Suprapubic skin (tissue), 4 donors: ENCODE results near the gene PRKCE. TPM values are rescaled to one million over a fixed set of nuclear protein-coding genes. Genes with fewer than 3 reads are reported as not detected.

ENCODE experiments used
- DNase-seq, 2 donors: peaks; one replicate each; pipeline ENCODE4 v3.0.0-alpha.2; 2019; ENCODE audit warnings: low spot score in 2 of 2
- H3K27ac ChIP-seq: fragments of 200-600 bp; sonication (generic); one replicate; pipeline ENCODE4 v1.5.1; 2019
- H3K27me3 ChIP-seq: fragments of 200-600 bp; sonication (generic); one replicate; pipeline ENCODE4 v1.5.1; 2019
- H3K36me3 ChIP-seq: fragments of 200-600 bp; sonication (generic); one replicate; pipeline ENCODE4 v1.5.1; 2019
- H3K4me1 ChIP-seq: fragments of 200-600 bp; sonication (generic); one replicate; pipeline ENCODE4 v1.5.1; 2019
- H3K4me3 ChIP-seq: fragments of 200-600 bp; sonication (generic); one replicate; pipeline ENCODE4 v1.5.1; 2019; ENCODE audit warnings: mild to moderate bottlenecking
- H3K9me3 ChIP-seq: fragments of 200-600 bp; sonication (generic); one replicate; pipeline ENCODE4 v1.5.1; 2019
- EP300 ChIP-seq: sonication (generic); formaldehyde crosslinking; IDR thresholded peaks from one replicate; pipeline ENCODE4 v1.6.1; 2017; ENCODE audit warnings: antibody characterized with exemption
- POLR2A ChIP-seq, 2 donors: fragments of 450-650 bp; IDR thresholded peaks; one replicate each; pipeline ENCODE4 v1.6.1; 2017; ENCODE audit warnings: antibody characterized with exemption in 2 of 2, mild to moderate bottlenecking in 2 of 2, moderate library complexity in 2 of 2
- POLR2AphosphoS5 ChIP-seq, 3 donors: sonication (generic); formaldehyde crosslinking; IDR thresholded peaks; one replicate each; pipeline ENCODE4 v1.6.1; 2017; ENCODE audit warnings: antibody characterized with exemption in 3 of 3
- WGBS: methylation state at CpG from one replicate; pipeline ENCODE4 v1.1.5; 2018; 5-methylcytosine and 5-hydroxymethylcytosine counted together
- total RNA-seq, 4 donors: library from RNA; depleted of rRNA; stranded (reverse); fragments of >200 nt; gene quantifications; one replicate each; pipeline ENCODE4 v1.1.0, GENCODE V29; 2016
- TF ChIP-seq, protein P1 (sequence below), 2 donors: fragments of 200-600 bp in 1 of 2; fragments of 450-650 bp in 1 of 2; sonication (generic) in 1 of 2; IDR thresholded peaks; one replicate each; pipeline ENCODE4 v1.5.1; 2016 to 2019; ENCODE audit warnings: antibody characterized with exemption in 2 of 2, mild to moderate bottlenecking in 1 of 2, moderate library complexity in 1 of 2

Gene PRKCE
- total RNA-seq, 4 donors from 2014 or later, result 7.9 to 18.3 (median 12.5) TPM

DNA sequence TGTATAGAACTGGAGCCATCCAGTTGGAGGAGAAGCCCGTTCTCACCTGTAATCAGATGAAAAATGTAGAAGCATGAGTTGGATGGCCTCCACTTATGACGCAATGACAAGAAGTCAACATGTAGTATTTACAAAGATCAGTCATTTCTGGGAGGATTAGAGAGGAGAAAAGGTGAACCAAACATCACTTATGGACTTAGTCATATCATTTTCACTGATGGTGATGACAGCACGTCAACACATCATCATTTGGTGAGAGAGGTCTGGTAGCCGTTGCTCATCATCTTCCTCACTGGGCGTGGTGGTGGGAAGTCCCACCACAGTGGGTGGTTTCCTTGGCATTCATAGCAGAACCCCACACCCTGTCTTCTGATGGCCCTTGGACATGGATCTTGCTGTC lies 381.5 kb downstream of the PRKCE start:
- no peak for DNase-seq
- no peak overlapping the region for H3K27ac ChIP-seq
- H3K4me1 ChIP-seq, result peaks cover 12% of the 10 kb centered on the region
- WGBS, result 77% methylated on average over 5 of the region's 5 CpGs
- H3K36me3 ChIP-seq, result no peaks in the 10 kb centered on the region
- no peaks in the 10 kb centered on the region for H3K9me3 ChIP-seq
- TF ChIP-seq POLR2AphosphoS5 (IDR thresholded peaks at IDR 0.05) (no peak), POLR2A (IDR thresholded peaks at IDR 0.05) (no peak), EP300 (no peak)
- TF ChIP-seq, protein P1, sequence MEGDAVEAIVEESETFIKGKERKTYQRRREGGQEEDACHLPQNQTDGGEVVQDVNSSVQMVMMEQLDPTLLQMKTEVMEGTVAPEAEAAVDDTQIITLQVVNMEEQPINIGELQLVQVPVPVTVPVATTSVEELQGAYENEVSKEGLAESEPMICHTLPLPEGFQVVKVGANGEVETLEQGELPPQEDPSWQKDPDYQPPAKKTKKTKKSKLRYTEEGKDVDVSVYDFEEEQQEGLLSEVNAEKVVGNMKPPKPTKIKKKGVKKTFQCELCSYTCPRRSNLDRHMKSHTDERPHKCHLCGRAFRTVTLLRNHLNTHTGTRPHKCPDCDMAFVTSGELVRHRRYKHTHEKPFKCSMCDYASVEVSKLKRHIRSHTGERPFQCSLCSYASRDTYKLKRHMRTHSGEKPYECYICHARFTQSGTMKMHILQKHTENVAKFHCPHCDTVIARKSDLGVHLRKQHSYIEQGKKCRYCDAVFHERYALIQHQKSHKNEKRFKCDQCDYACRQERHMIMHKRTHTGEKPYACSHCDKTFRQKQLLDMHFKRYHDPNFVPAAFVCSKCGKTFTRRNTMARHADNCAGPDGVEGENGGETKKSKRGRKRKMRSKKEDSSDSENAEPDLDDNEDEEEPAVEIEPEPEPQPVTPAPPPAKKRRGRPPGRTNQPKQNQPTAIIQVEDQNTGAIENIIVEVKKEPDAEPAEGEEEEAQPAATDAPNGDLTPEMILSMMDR (IDR thresholded peaks at IDR 0.05), result no peak
- no peak overlapping the region for H3K4me3 ChIP-seq
- no peaks in the 10 kb centered on the region for H3K27me3 ChIP-seq

DNA sequence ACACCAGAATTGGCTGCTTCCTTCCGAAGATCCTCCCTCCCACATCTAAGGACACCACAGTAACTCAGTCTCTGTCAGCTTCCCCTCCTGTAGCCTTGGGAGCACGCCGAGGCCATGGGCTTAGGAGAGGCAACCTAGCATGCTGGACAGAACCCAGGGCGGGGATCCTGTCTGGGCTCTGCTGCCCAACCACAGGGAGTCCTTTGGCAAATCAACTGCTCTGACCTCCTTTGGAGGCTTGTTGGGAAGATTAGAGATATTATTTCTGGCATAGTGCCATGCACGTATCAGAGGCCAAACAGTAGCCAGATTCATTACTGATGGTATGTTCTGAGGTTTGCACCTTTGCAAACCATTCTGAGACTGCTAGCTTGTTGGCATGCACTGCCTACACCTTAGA lies 383.1 kb downstream of the PRKCE start:
- Histone ChIP-seq H3K27me3 (no peaks in the 10 kb centered on the region), H3K27ac (no peak overlapping the region), H3K36me3 (no peaks in the 10 kb centered on the region), H3K4me3 (no peak overlapping the region), H3K4me1 (peaks cover 8% of the 10 kb centered on the region), H3K9me3 (no peaks in the 10 kb centered on the region)
- DNase-seq, result no peak
- WGBS, result 78% methylated on average over 5 of the region's 5 CpGs
- TF ChIP-seq POLR2A (IDR thresholded peaks at IDR 0.05) (no peak), EP300 (no peak), POLR2AphosphoS5 (IDR thresholded peaks at IDR 0.05) (no peak)
- TF ChIP-seq, protein P1 (IDR thresholded peaks at IDR 0.05), result no peak

DNA sequence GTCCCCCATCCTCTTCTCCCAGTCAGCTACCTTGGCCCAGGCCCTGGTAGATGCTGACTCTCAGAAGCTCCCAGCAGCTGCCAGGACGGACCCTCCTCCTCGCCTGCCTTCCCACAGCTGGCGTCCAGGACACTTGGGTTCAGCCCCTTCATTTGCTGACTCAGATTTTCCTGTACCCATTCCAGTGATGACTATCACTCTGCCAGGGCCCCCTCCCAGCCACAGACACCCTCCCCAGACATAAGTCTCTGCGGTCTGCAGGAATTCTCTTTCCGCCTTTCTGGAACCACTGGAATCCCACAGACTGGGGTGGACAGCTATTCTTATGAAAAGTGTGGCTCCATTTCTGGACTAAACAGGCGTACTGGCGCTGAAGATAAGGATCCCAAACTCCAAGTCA lies 385.5 kb downstream of the PRKCE start:
- peaks cover 4% of the 10 kb centered on the region for H3K4me1 ChIP-seq
- no peak overlapping the region for H3K4me3 ChIP-seq
- no peaks in the 10 kb centered on the region for H3K36me3 ChIP-seq
- H3K27me3 ChIP-seq, result no peaks in the 10 kb centered on the region
- no peak for DNase-seq
- H3K9me3 ChIP-seq, result no peaks in the 10 kb centered on the region
- WGBS, result 79% methylated on average over 7 of the region's 7 CpGs
- TF ChIP-seq POLR2A (IDR thresholded peaks at IDR 0.05) (no peak), EP300 (no peak), POLR2AphosphoS5 (IDR thresholded peaks at IDR 0.05) (no peak)
- TF ChIP-seq, protein P1 (IDR thresholded peaks at IDR 0.05), result no peak
- H3K27ac ChIP-seq, result peak overlapping the region; percentile 11

DNA sequence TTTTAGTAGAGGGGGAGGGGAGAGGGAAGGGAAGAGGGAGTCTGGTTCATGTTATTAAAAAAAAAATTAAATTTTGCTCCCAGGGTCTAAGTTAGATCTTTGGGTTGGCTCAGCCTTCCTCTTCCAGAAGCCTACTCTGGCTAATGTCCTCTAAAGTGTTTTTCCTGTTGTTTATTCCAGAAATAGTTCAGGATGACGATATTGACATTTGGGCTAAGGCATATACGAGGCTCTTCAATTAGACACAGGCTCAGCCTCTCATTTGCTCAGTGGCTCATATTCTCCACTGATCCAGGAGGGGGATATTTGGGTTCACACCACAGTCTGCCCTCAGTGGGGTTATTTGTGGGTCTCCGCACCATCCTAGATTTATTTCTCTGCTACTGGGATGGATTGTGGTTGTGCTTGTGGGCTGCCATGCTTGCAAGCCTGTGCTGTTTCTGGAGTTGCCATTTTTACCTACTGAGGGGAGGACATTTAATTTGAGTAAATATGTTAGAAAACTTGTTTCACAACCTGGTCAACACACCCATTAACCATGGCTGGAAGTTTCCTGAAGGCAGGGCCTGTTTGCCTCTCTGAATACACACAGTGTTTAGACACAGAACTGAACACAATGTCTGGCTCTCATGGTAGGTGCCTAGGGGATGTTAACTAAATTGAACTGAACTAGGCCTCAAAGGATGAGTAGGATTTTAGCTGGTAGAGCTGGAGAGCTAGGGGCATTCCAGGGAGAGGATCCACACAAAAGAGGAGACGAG lies 388.2 kb downstream of the PRKCE start:
- Histone ChIP-seq H3K27ac (no peak overlapping the region), H3K27me3 (no peaks in the 10 kb centered on the region), H3K9me3 (no peaks in the 10 kb centered on the region), H3K4me3 (no peak overlapping the region), H3K36me3 (no peaks in the 10 kb centered on the region), H3K4me1 (no peaks in the 10 kb centered on the region)
- TF ChIP-seq, protein P1 (IDR thresholded peaks at IDR 0.05), result no peak
- TF ChIP-seq POLR2A (IDR thresholded peaks at IDR 0.05) (no peak), EP300 (no peak), POLR2AphosphoS5 (IDR thresholded peaks at IDR 0.05) (no peak)
- 88% methylated on average over 4 of the region's 4 CpGs for WGBS
- no peak for DNase-seq

DNA sequence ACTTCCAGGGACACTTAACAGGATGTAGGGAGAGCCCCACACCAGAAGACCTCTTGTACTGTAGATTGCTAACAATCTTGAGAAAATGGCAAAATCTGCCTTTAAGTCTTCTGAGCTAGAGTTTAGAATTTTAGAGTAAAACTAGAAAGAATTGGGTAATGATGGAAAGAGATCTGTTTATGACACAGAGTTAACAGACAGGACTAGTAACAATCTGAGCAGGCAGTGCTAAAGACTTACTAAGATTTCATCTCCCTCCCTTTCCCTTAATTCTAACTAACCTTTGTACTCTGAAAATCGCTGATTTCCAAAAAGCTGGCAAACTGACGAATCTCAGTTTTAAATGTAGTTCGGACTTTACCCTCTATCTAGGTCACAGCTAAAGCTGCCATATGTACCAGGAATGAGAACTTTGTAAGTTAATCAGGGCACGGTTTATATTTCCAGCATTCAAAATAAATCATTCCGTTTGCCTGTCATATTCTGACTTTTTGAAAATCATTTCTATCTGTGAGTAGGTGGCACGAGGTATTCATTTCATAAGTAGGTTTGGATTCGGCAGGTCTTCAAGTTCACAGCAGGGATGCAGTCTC lies 389.2 kb downstream of the PRKCE start:
- H3K4me3 ChIP-seq, result no peak overlapping the region
- H3K27me3 ChIP-seq, result no peaks in the 10 kb centered on the region
- no peaks in the 10 kb centered on the region for H3K9me3 ChIP-seq
- DNase-seq, result no peak
- WGBS, result 90% methylated on average over 7 of the region's 7 CpGs
- no peaks in the 10 kb centered on the region for H3K4me1 ChIP-seq
- TF ChIP-seq, protein P1 (IDR thresholded peaks at IDR 0.05), result no peak
- no peak for TF ChIP-seq POLR2A (IDR thresholded peaks at IDR 0.05)
- TF ChIP-seq POLR2AphosphoS5 (IDR thresholded peaks at IDR 0.05), result no peak
- no peak for TF ChIP-seq EP300
- H3K27ac ChIP-seq, result no peak overlapping the region
- H3K36me3 ChIP-seq, result no peaks in the 10 kb centered on the region
